ENCODE results near the gene TMEM121B.

- TF ChIP-seq CTCF (IDR thresholded peaks at IDR 0.05) (no peak), POLR2A (IDR thresholded peaks at IDR 0.05) (no peak)
Observed at GRCh38 chr22:17130199-17130598, 9.0 kb upstream of the TMEM121B start.
